GM12864 (cell line): ENCODE data around the gene GNG2.

Experiments
- DNase-seq: peaks from one replicate; pipeline ENCODE4 v3.0.0-alpha.2; 2011; ENCODE audit warnings: low read depth
- H3K4me3 ChIP-seq: 2 replicates; pipeline ENCODE4 v1.5.1; 2011; ENCODE audit warnings: mild to moderate bottlenecking, low read depth, low read length, control low read depth
- TF ChIP-seq, protein P1 (sequence below): IDR thresholded peaks from 2 replicates; pipeline ENCODE4 v1.5.1; 2011; ENCODE audit warnings: low read depth, mild to moderate bottlenecking, moderate library complexity, low read length, control low read depth, inconsistent platforms; ENCODE audit errors: missing control alignments

Gene GNG2

DNA sequence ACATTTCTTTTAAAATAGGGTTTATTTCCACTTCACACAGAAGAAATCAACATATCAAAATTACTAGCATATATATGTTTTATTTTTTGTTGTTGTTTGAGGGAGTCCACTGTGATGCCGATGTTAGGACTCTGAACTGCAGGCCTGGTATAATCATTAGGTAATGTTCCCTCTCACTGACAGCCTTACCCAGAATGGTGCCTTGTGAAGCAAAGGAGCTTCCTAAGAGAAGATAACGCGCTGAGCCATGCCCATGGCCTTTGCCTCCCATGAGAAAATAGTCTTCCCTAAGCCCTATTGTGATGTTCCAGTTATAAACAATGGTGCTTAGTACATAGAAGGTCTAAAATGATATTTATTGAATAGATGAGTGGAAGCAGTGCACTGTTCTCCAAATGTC is 12.0 kb downstream of the GNG2 start:
- no peak for DNase-seq
- TF ChIP-seq, protein P1, sequence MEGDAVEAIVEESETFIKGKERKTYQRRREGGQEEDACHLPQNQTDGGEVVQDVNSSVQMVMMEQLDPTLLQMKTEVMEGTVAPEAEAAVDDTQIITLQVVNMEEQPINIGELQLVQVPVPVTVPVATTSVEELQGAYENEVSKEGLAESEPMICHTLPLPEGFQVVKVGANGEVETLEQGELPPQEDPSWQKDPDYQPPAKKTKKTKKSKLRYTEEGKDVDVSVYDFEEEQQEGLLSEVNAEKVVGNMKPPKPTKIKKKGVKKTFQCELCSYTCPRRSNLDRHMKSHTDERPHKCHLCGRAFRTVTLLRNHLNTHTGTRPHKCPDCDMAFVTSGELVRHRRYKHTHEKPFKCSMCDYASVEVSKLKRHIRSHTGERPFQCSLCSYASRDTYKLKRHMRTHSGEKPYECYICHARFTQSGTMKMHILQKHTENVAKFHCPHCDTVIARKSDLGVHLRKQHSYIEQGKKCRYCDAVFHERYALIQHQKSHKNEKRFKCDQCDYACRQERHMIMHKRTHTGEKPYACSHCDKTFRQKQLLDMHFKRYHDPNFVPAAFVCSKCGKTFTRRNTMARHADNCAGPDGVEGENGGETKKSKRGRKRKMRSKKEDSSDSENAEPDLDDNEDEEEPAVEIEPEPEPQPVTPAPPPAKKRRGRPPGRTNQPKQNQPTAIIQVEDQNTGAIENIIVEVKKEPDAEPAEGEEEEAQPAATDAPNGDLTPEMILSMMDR, result no peak
- no peak overlapping the region for H3K4me3 ChIP-seq

DNA sequence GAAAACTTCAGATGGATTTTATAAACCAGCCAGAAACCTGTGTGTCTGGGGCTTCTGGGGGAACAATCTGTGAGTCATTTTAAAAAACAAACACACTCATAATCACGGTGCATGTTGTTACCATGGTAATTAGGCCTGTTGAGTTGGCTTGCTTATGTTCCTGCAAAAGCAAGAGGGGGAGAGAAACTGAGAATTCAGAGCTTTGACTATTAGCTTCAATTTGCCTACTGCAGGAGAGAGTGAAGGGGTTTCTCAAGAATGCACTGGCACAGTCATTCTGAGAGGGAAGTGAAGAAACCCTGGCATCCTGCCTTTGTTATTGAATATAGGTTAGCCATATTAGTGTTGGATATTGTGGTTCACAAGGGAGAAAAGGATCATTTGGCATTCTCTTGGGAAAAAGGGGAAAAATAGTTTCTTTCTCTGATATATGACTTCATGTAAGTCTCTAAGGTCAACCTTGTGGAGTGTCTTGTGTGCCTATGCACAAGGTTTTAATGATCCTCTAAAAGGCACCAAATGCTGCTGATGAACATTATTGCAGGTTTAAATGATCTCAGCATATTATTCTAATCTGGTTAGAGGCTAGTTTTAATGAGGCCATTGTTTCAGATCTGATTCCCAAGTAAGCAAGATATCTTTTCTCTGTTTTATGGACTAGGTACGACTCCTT is 12.9 kb downstream of the GNG2 start:
- TF ChIP-seq, protein P1, result no peak
- H3K4me3 ChIP-seq, result no peak overlapping the region
- peak; percentile 86 for DNase-seq

DNA sequence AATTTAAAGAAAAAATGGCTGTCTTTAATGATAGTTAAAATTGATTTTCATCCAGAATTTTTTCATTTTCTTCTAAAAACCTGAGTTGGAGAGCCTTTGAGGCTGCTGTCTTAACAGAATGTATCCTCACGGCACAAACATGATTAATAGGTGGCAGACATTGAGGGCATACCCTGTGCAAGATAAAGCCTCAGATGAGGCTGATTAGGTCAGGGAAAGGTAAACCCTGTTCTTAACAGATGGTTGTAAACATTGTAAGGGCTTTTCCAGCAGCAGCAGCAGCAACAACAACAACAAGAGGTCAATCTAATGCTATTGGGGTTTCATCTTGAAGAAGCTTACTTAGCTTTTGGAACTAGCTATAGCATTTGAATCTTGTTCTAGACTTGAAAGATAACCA is 17.4 kb downstream of the GNG2 start:
- H3K4me3 ChIP-seq, result no peak overlapping the region
- TF ChIP-seq, protein P1, result no peak
- DNase-seq, result no peak

DNA sequence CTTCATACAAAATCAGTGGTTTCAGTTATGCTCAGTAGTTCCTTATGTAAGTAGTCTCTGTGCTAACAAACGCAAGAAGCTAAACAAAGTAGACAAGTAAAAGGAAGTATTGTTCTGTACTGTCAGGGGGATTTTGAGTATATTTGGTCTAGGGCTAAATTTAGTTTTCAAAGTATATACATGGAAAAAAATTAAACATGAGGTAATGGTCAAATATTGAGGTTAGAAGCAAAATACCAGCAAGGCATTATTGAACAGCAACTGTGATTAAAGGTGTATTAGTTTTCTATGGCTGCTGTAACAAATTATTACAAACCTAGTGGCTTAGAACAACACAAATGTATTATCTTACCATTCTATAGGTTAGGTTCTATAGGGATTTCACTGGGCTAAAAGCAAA is 18.8 kb downstream of the GNG2 start:
- TF ChIP-seq, protein P1, result no peak
- no peak for DNase-seq
- no peak overlapping the region for H3K4me3 ChIP-seq

DNA sequence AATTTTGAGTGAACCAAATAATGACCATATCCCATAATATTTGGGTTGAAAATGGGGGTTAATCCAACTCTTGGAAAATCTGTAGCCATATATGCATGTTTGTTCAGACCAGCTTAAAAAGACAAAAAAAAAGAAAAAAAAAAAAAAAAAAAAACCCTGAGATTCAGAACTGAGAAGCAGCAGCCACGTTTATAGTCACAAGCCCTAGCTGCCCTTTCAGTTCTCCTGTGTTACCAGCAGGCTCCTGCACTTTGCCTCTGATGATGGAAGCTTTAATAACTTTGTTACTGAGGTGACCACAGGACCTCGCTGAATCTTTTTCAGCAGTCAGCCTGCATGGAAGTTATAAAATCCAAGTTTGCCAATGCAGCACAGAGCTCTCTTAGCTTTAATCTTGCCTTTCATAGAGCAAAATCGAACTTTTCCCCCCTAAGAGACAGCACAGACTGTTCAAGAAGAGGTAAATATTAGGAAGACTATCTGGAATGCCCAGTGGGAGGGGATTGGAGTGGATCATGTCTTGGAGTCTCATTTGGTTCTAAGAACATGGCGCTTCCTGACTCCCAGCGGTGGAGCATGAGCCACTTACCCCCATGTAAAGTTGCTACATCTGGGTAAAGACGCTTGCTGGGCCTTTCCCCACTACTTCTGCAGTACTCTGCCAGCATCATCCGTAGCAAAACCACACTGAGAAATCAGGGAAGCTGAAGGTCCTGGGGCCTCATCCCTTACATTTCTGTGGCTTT is 20.6 kb downstream of the GNG2 start:
- TF ChIP-seq, protein P1, result peak; percentile 21
- H3K4me3 ChIP-seq, result no peak overlapping the region
- no peak for DNase-seq

DNA sequence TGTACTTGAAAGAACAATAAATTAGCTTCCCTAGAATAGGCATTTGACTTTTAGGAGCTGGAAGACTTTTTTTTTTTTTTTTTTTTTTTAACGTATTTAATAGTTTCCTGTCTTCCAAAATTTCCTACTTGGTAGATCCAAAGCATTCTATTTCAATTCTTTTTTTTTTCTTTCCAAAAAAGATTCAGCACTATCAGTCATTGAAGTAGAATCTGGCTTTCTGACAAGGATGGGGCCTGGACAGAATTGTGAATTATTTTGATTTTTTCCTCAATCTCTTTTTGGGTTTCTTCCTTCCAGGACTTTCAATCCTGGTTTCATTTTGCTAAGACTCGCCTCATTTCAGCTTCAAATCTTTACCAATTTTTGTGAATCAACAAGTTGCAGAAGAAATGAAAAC is 21.2 kb downstream of the GNG2 start:
- H3K4me3 ChIP-seq, result no peak overlapping the region
- TF ChIP-seq, protein P1, result no peak

More for the DNA sequence above, 21.2 kb downstream of the GNG2 start:
- DNase-seq, result no peak
